B cell (primary cell): ENCODE data around the gene ZNF791.

Source experiments
- CTCF ChIP-seq: fragments of 200-600 bp; IDR thresholded peaks from one replicate; pipeline ENCODE4 v1.8.0; 2022; ENCODE audit warnings: antibody characterized with exemption, mild to moderate bottlenecking
- EZH2 ChIP-seq: IDR thresholded peaks from 2 replicates; pipeline ENCODE4 v1.6.1; 2012; ENCODE audit warnings: borderline replicate concordance, low read depth, mild to moderate bottlenecking, moderate library complexity, low read length; ENCODE audit not compliant: insufficient read depth, poor library complexity, severe bottlenecking

- TF ChIP-seq CTCF (no peak), EZH2 (no peak)
Observed at GRCh38 chr19:12668932-12669269, 58.2 kb downstream of the ZNF791 start.
